Ishikawa (cell line): ENCODE results near the gene BRD2.

Experiments used
- CEBPB ChIP-seq: IDR thresholded peaks from 2 replicates; pipeline ENCODE4 v1.6.1; 2012
- CREB1 ChIP-seq: IDR thresholded peaks from 2 replicates; pipeline ENCODE4 v1.6.1; 2012; ENCODE audit warnings: low read depth
- EGR1 ChIP-seq: IDR thresholded peaks from 2 replicates; pipeline ENCODE4 v1.6.1; 2012
- EP300 ChIP-seq: IDR thresholded peaks from 2 replicates; pipeline ENCODE4 v1.6.1; 2012; ENCODE audit warnings: borderline replicate concordance
- FOXM1 ChIP-seq: IDR thresholded peaks from 2 replicates; pipeline ENCODE4 v1.6.1; 2012; ENCODE audit warnings: low read depth, borderline replicate concordance
- NFIC ChIP-seq: IDR thresholded peaks from 2 replicates; pipeline ENCODE4 v1.6.1; 2012
- RAD21 ChIP-seq: IDR thresholded peaks from 2 replicates; pipeline ENCODE4 v1.6.1; 2012; ENCODE audit warnings: low read depth
- REST ChIP-seq: IDR thresholded peaks from 2 replicates; pipeline ENCODE4 v1.6.1; 2012; ENCODE audit warnings: low read depth, mild to moderate bottlenecking
- TAF1 ChIP-seq: IDR thresholded peaks from 2 replicates; pipeline ENCODE4 v1.6.1; 2012; ENCODE audit warnings: low read depth, mild to moderate bottlenecking
- TCF12 ChIP-seq: IDR thresholded peaks from 2 replicates; pipeline ENCODE4 v1.6.1; 2012; ENCODE audit warnings: low read depth
- TEAD4 ChIP-seq: IDR thresholded peaks from 2 replicates; pipeline ENCODE4 v1.6.1; 2012
- YY1 ChIP-seq: IDR thresholded peaks from 2 replicates; pipeline ENCODE4 v1.6.1; 2012; ENCODE audit warnings: low read depth
- ZBTB7A ChIP-seq: IDR thresholded peaks from 2 replicates; pipeline ENCODE4 v1.6.1; 2012; ENCODE audit warnings: low read depth
- TF ChIP-seq, protein P1 (sequence below): IDR thresholded peaks from 2 replicates; pipeline ENCODE4 v1.6.1; 2012
- TF ChIP-seq, protein P2 (sequence below): IDR thresholded peaks from 2 replicates; pipeline ENCODE4 v1.6.1; 2012

BRD2 gene

DNA sequence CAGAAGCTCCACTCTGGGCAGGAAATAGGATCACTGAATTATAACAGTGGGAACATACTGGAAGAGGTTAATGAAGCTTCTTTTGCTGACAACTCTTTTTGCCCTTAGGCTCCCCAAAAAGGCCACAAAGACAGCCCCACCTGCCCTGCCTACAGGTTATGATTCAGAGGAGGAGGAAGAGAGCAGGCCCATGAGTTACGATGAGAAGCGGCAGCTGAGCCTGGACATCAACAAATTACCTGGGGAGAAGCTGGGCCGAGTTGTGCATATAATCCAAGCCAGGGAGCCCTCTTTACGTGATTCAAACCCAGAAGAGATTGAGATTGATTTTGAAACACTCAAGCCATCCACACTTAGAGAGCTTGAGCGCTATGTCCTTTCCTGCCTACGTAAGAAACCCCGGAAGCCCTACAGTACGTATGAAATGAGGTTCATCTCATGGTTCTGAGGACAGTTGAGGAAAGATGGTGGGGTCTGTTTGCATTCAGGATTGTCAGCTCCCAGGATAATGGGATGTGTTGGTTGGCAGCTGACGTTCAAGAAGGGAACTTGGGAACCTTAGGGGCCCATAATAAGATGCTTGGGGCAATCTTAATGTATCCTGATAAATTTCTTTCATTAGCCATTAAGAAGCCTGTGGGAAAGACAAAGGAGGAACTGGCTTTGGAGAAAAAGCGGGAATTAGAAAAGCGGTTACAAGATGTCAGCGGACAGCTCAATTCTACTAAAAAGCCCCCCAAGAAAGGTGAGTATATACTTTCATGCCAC lies 11.5 kb downstream of the BRD2 start:
- TF ChIP-seq, protein P1, sequence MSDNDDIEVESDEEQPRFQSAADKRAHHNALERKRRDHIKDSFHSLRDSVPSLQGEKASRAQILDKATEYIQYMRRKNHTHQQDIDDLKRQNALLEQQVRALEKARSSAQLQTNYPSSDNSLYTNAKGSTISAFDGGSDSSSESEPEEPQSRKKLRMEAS: no peak
- TF ChIP-seq EGR1 (no peak), TEAD4 (no peak), CREB1 (no peak), ZBTB7A (no peak), TAF1 (no peak), RAD21 (no peak), YY1 (no peak), TCF12 (no peak), EP300 (no peak), CEBPB (no peak), REST (no peak), NFIC (no peak), FOXM1 (no peak)
- TF ChIP-seq, protein P2, sequence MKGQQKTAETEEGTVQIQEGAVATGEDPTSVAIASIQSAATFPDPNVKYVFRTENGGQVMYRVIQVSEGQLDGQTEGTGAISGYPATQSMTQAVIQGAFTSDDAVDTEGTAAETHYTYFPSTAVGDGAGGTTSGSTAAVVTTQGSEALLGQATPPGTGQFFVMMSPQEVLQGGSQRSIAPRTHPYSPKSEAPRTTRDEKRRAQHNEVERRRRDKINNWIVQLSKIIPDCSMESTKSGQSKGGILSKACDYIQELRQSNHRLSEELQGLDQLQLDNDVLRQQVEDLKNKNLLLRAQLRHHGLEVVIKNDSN: no peak

DNA sequence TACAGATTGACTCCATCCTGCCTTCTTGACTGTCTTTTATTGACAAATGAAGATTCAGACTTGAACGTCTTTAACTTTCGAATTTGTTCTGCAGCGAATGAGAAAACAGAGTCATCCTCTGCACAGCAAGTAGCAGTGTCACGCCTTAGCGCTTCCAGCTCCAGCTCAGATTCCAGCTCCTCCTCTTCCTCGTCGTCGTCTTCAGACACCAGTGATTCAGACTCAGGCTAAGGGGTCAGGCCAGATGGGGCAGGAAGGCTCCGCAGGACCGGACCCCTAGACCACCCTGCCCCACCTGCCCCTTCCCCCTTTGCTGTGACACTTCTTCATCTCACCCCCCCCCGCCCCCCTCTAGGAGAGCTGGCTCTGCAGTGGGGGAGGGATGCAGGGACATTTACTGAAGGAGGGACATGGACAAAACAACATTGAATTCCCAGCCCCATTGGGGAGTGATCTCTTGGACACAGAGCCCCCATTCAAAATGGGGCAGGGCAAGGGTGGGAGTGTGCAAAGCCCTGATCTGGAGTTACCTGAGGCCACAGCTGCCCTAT lies 12.2 kb downstream of the BRD2 start:
- TF ChIP-seq NFIC: no peak

GRCh38 chr6:32982084-32982701 lies 13.8 kb downstream of the BRD2 start:
- TF ChIP-seq TAF1 (no peak), TCF12 (no peak), YY1 (no peak), FOXM1 (no peak), EP300 (no peak), NFIC (no peak), CEBPB (no peak), REST (no peak), EGR1 (no peak)
- TF ChIP-seq, protein P2: no peak

DNA sequence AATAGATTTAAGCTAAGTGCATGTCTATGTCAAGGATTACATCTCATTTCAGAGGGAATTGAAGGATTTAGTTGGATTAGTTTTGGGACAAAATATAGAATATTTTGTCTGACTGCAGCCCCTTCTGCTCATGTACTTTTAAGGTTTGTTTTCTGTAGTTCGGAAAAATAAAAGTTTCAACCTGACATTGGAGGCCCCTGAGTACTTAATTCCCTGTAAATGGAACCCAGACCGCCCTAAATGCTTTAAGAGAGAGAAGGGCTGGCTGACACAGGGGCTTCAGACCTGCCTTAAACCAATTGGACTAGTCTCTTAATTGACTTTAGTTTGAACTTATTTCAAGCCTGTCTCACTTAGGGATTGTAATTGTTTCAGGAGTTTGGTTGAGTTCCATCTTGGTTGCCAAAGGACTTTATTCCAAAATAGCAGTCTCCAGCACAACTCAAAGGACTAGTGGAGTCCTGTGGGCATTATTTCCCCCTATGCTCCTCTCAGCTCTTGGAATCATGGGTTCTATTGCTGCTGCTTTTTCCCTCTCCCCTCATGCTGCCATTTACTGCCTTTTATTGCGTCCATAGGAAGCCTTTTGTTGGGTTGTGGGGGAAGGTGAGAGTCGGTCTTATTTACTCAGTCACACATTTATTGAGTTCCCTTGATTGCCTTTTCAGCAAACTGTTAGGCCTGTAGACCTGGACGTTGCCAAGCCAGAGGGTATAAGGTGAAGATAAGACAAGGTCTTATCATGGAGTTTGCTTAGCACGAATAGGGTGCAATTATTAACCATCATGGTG lies 14.5 kb downstream of the BRD2 start:
- TF ChIP-seq TAF1 (no peak), EP300 (no peak), CREB1 (no peak), NFIC (no peak), YY1 (no peak), CEBPB (no peak), TCF12 (no peak), REST (no peak), ZBTB7A (no peak), TEAD4 (no peak), EGR1 (no peak), RAD21 (no peak)
- TF ChIP-seq, protein P2: no peak
- TF ChIP-seq, protein P1: no peak
